GM12878 (cell line): ENCODE results near the gene ACOT7. TPM values are rescaled to one million over a fixed set of nuclear protein-coding genes. Genes with fewer than 3 reads are reported as not detected.
A peak's percentile ranks its signal among the peaks of the same experiment; 100 is the strongest.

Experiments used
- ATAC-seq: fragments of 200-7000 bp; cut with Tn5 transposase; 3 replicates; pipeline ENCODE4 v1.9.1; 2020; ENCODE audit warnings: mild to moderate bottlenecking, moderate library complexity
- BruUV-seq: library from RNA; stranded (reverse); fragments of 400-500 nt; replicated peaks from 2 replicates; lab custom pipeline; 2021; lab: Mats Ljungman, UMichigan
- CTCF ChIA-PET: fragments of 300-600 bp; sonication (Branson Sonifier 250); formaldehyde crosslinking; extraction: SDS; loops from one replicate; lab custom pipeline; 2021; ENCODE audit warnings: inconsistent platforms; lab: Yijun Ruan, JAX
- POLR2A ChIA-PET: fragments of 350-600 bp; formaldehyde crosslinking; extraction: SDS; loops from one replicate; lab custom pipeline; 2021; ENCODE audit warnings: inconsistent platforms; lab: Charles Lee
- RAD21 ChIA-PET: fragments of 300-600 bp; sonication (Branson Sonifier 250); formaldehyde crosslinking; loops from one replicate; lab custom pipeline; 2023; ENCODE audit warnings: antibody characterized with exemption; ENCODE audit not compliant: unreplicated experiment; lab: Charles Lee
- SMC1A ChIA-PET: fragments of 300-600 bp; sonication (Branson Sonifier 250); formaldehyde crosslinking; loops from one replicate; lab custom pipeline; 2023; ENCODE audit not compliant: unreplicated experiment, uncharacterized antibody; lab: Charles Lee
- DNase-seq: peaks from one replicate; pipeline ENCODE4 v3.0.0-alpha.2; 2011; ENCODE audit warnings: low read depth, low spot score
- FAIRE-seq: peaks from 3 replicates; lab custom pipeline; 2011; peaks lifted over from hg19 to GRCh38; lab: Jason Lieb, UNC
- H2AFZ ChIP-seq: 2 replicates; pipeline ENCODE4 v1.6.0; 2011; ENCODE audit warnings: low read depth, low read length, control low read depth; ENCODE audit not compliant: control insufficient read depth
- H3K27ac ChIP-seq: 2 replicates; pipeline ENCODE4 v1.5.1; 2011; ENCODE audit warnings: control low read depth; ENCODE audit not compliant: control insufficient read depth, insufficient read depth
- H3K27me3 ChIP-seq, 2 experiments: replicated peaks in 1 of 2; 2 replicates each; pipeline versions ENCODE4 v1.6.0 to v1.6.1; 2011; ENCODE audit warnings: low read length in 1 of 2; ENCODE audit not compliant: control insufficient read depth in 2 of 2, insufficient read depth in 2 of 2
- H3K36me3 ChIP-seq, 2 experiments: 2 replicates each; pipeline ENCODE4 v1.5.1; 2011; ENCODE audit warnings: low read length in 1 of 2; ENCODE audit not compliant: control insufficient read depth in 2 of 2, insufficient read depth in 2 of 2
- H3K4me1 ChIP-seq: 2 replicates; pipeline ENCODE4 v1.6.1; 2011; ENCODE audit warnings: mild to moderate bottlenecking, low read length, moderate library complexity, mixed read lengths; ENCODE audit not compliant: control insufficient read depth, insufficient read depth
- H3K4me2 ChIP-seq: 2 replicates; pipeline ENCODE4 v1.6.0; 2011; ENCODE audit warnings: control low read depth; ENCODE audit not compliant: control insufficient read depth, insufficient read depth
- H3K4me3 ChIP-seq: fragments of 200-600 bp; sonication (generic); 2 replicates; pipeline ENCODE4 v1.5.1; 2016
- H3K79me2 ChIP-seq: 2 replicates; pipeline ENCODE4 v1.6.0; 2011; ENCODE audit warnings: low read length; ENCODE audit not compliant: control insufficient read depth, insufficient read depth
- H3K9ac ChIP-seq: 2 replicates; pipeline ENCODE4 v1.8.0; 2011; ENCODE audit warnings: low read length, control low read depth, mixed read lengths; ENCODE audit not compliant: control insufficient read depth, insufficient read depth
- H3K9me3 ChIP-seq: replicated peaks from 3 replicates; pipeline ENCODE4 v1.5.1; 2011; ENCODE audit warnings: mild to moderate bottlenecking, low read length; ENCODE audit not compliant: control insufficient read depth, insufficient read depth
- H4K20me1 ChIP-seq: 2 replicates; pipeline ENCODE4 v1.6.0; 2011; ENCODE audit not compliant: control insufficient read depth, insufficient read depth
- ATF7 ChIP-seq: fragments of 450-650 bp; IDR thresholded peaks from 2 replicates; pipeline ENCODE4 v1.6.1; 2016; ENCODE audit warnings: low read depth, mild to moderate bottlenecking
- DPF2 ChIP-seq: fragments of 450-650 bp; IDR thresholded peaks from 2 replicates; pipeline ENCODE4 v1.6.1; 2017; ENCODE audit warnings: mild to moderate bottlenecking
- EED ChIP-seq: sonication (generic); IDR thresholded peaks from 2 replicates; pipeline ENCODE4 v1.6.1; 2016; ENCODE audit warnings: antibody characterized with exemption, low read depth
- EP300 ChIP-seq, 2 experiments: fragments of 150-350 bp in 1 of 2; IDR thresholded peaks; 2 replicates each; pipeline ENCODE4 v1.6.1; 2011 to 2012; ENCODE audit warnings: low read depth in 2 of 2, low read length in 2 of 2, borderline replicate concordance in 1 of 2, improper control_type of control experiment in 1 of 2, inconsistent platforms in 1 of 2; ENCODE audit not compliant: control insufficient read depth in 1 of 2
- FOXK2 ChIP-seq: fragments of 450-650 bp; IDR thresholded peaks from 2 replicates; pipeline ENCODE4 v1.6.1; 2017; ENCODE audit warnings: mild to moderate bottlenecking, moderate library complexity
- FOXM1 ChIP-seq: IDR thresholded peaks from 2 replicates; pipeline ENCODE4 v1.6.1; 2012; ENCODE audit warnings: low read depth, mild to moderate bottlenecking, inconsistent platforms, low read length, moderate library complexity
- IKZF1 ChIP-seq: fragments of 450-650 bp; conservative IDR thresholded peaks from 2 replicates; pipeline ENCODE4 v1.6.1; 2017; ENCODE audit warnings: antibody characterized with exemption, mild to moderate bottlenecking
- NFIC ChIP-seq: IDR thresholded peaks from 2 replicates; pipeline ENCODE4 v1.6.1; 2012; ENCODE audit warnings: low read depth, mild to moderate bottlenecking, inconsistent platforms, low read length, moderate library complexity
- NR2C1 ChIP-seq: fragments of 450-650 bp; IDR thresholded peaks from 2 replicates; pipeline ENCODE4 v1.6.1; 2017; ENCODE audit warnings: antibody characterized with exemption, mild to moderate bottlenecking, moderate library complexity
- POU2F2 ChIP-seq: IDR thresholded peaks from 3 replicates; pipeline ENCODE4 v1.6.1; 2011; ENCODE audit warnings: low read depth, mild to moderate bottlenecking, low read length, borderline replicate concordance
- SRF ChIP-seq, 2 experiments: IDR thresholded peaks; 2 replicates each; pipeline ENCODE4 v1.6.1; 2011; ENCODE audit warnings: low read depth in 2 of 2, low read length in 2 of 2, mild to moderate bottlenecking in 1 of 2, moderate library complexity in 1 of 2
- TCF3 ChIP-seq: IDR thresholded peaks from 2 replicates; pipeline ENCODE4 v1.6.1; 2012; ENCODE audit warnings: low read depth, mild to moderate bottlenecking, low read length, borderline replicate concordance; ENCODE audit not compliant: insufficient read depth
- WGBS: methylation state at CpG from one replicate; pipeline ENCODE4 v1.1.6; 2016; ENCODE audit warnings: low lambda C conversion rate; ENCODE audit not compliant: insufficient replicate concordance, insufficient coverage; ENCODE audit errors: missing lambda C conversion rate; 5-methylcytosine and 5-hydroxymethylcytosine counted together
- in situ Hi-C: fragments of 300-500 bp; cut with MboI; formaldehyde crosslinking; loops from 9 replicates; pipeline ENCODE4 v1.14.3; 2018; ENCODE audit warnings: mixed read lengths
- intact Hi-C: fragments of 100-400 bp; cut with micrococcal nuclease; formaldehyde crosslinking; loops from one replicate; pipeline ENCODE4 v1.14.2; 2022; ENCODE audit not compliant: unreplicated experiment
- polyA plus RNA-seq, 11 experiments: library from polyadenylated mRNA; depleted of rRNA in 4 of 11; unstranded in 6 of 11; stranded (reverse) in 5 of 11; fragments of >200 nt; fragmentation: Nextera tagmentation in 4 of 11; fragmentation: Illumina TruSeq in 1 of 11; extraction: Ambion mirVana in 4 of 11; extraction: Trizol in 1 of 11; gene quantifications; 1 replicate in 1 of 11; 2 replicates in 10 of 11; pipeline versions ENCODE4 v1.2.1 to v1.2.3, GENCODE V29; 2011 to 2016; ENCODE audit warnings: inconsistent platforms in 2 of 11, missing spikeins in 2 of 11, low read depth in 1 of 11
- total RNA-seq, 4 experiments: library from RNA; depleted of rRNA in 3 of 4; stranded (reverse); fragments of >200 nt in 3 of 4; fragmentation: Illumina TruSeq in 1 of 4; extraction: Trizol in 1 of 4; gene quantifications; 2 replicates each; pipeline versions ENCODE4 v1.2.1 to v1.2.3, GENCODE V29; 2013 to 2021
- TF ChIP-seq, protein P1 (sequence below): IDR thresholded peaks from 2 replicates; pipeline ENCODE4 v1.6.1; 2011; ENCODE audit warnings: borderline replicate concordance, low read depth, mild to moderate bottlenecking, moderate library complexity, low read length; ENCODE audit not compliant: insufficient read depth, poor library complexity, severe bottlenecking

ACOT7 gene
- total and polyA plus RNA-seq, 10 of the 15 experiments (the other 5 are each of a cell fraction or from before 2014, with no cell fraction given): 8.9 to 206 (median 61.2) TPM

DNA sequence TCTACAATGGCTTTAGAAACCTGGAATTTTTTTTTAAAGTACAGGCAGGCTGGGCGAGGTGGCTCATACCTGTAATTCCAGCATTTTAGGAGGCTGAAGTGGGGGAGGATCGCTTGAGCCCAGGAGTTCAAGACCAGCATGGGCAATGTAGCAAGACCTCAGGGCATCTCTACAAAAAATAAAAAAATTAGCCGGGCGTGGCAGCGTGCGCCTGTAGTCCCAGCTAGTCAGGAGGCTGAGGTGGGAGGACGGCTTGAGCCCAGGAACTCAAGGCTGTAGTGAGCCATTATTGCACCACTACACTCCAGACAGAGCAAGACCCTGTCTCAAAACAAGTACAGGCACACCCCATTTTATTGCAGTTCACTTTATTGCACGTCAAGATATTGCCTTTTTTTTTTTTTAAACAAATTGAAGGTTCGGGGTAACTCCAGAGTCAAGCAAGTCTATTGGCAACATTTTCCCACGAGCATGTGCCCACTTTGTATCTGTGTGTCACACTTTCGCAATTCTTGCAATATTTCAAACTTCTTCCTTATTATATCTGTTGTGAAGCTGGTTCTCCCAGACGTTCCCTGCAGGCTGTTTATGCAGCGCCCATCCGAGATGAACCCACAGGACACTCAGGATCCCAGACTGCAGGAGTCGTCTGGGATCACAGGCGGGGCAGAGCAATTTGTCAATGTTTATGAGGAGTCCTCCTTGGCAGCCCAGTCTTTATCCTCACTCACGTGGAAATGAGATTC, 21.5 kb upstream of the ACOT7 start:
- H4K20me1 ChIP-seq: no peaks in the 10 kb centered on the region; the same call in 1 of the 2 replicates
- BruUV-seq: no TSS peak
- H2AFZ ChIP-seq: no peak overlapping the region; the same call in 1 of the 2 replicates
- ATAC-seq (no peak), DNase-seq (no peak), FAIRE-seq (no peak)
- in situ Hi-C loops: no loop called here
- RAD21 ChIA-PET: interaction anchor here (0.9 to 1.1 kb wide), 3 partner anchors 15 to 168 kb away, joined by 3 to 5 read pairs (median 3); partner anchors contain the start of gene ACOT7
- intact Hi-C loops: no loop called here
- H3K27me3 ChIP-seq: peaks cover 4 to 8% of the 10 kb centered on the region in 2 experiments; a peak in 3 of 4 replicates
- H3K4me3 ChIP-seq: no peak overlapping the region
- H3K4me2 ChIP-seq: peak overlapping the region; percentile 46; the same call in 1 of the 2 replicates
- POLR2A ChIA-PET: interaction anchor here (1.7 to 1.8 kb wide), 2 partner anchors 54 to 56 kb away, joined by 4 read pairs; no protein-coding TSS in a partner anchor
- WGBS: 59% methylated on average over 17 of the region's 17 CpGs
- no peaks in the 10 kb centered on the region for H3K9me3 ChIP-seq
- no peaks in the 10 kb centered on the region for H3K79me2 ChIP-seq
- SMC1A ChIA-PET: interaction anchor here (1.0 to 1.9 kb wide), 5 partner anchors 8 to 168 kb away, joined by 3 to 5 read pairs (median 3); no protein-coding TSS in a partner anchor
- CTCF ChIA-PET: interaction anchor here (0.6 to 11.8 kb wide), 14 partner anchors 8 to 1431 kb away, joined by 3 to 86 read pairs (median 5); partner anchors contain the start of gene PLEKHG5
- no peaks in the 10 kb centered on the region for H3K36me3 ChIP-seq
- peak overlapping the region; percentile 21; the same call in 1 of the 2 replicates for H3K27ac ChIP-seq
- TF ChIP-seq NR2C1: no peak
- TF ChIP-seq SRF (IDR thresholded peaks at IDR 0.05; ENCODE audit: low read depth in 2 of 2, low read length in 2 of 2): no peak
- TF ChIP-seq FOXK2: no peak
- H3K9ac ChIP-seq: no peak overlapping the region
- H3K4me1 ChIP-seq: peaks cover 14% of the 10 kb centered on the region

DNA sequence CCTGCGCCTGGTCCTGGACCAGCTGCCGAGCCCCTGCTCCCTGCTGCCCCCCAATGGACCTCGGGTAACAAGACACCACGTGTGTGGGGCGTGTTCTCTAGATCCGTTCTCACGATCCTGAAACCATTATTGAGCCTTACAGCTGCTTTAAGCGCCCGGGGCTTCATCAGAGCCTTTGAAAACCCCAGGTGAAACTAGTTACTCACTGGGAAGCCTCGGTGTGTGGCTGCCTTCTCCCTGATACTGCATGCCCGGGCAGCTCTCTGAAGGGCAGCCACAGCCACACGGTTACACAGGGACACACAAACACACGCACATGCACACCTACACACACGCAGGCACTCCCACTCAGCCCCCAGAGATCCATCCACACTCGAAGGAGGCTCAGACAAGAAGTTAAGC, 20.9 kb upstream of the ACOT7 start:
- CTCF ChIA-PET: interaction anchor here (0.6 to 11.8 kb wide), 16 partner anchors 8 to 1430 kb away, joined by 3 to 86 read pairs (median 4); partner anchors contain the start of gene PLEKHG5
- H2AFZ ChIP-seq: peak overlapping the region; percentile 31
- no peak overlapping the region for H3K9ac ChIP-seq
- SMC1A ChIA-PET: interaction anchor here (1.0 to 1.9 kb wide), 6 partner anchors 9 to 168 kb away, joined by 3 to 5 read pairs (median 3); no protein-coding TSS in a partner anchor
- H3K27ac ChIP-seq: peak overlapping the region; percentile 21; the same call in 1 of the 2 replicates
- FAIRE-seq (peak; percentile 90), DNase-seq (peak; percentile 39), ATAC-seq (peak; percentile 97)
- RAD21 ChIA-PET: interaction anchor here (0.9 to 1.1 kb wide), 4 partner anchors 16 to 167 kb away, joined by 3 to 5 read pairs (median 3); partner anchors contain the start of gene ACOT7
- POLR2A ChIA-PET: interaction anchor here (1.7 to 1.8 kb wide), 2 partner anchors 54 to 55 kb away, joined by 4 read pairs; no protein-coding TSS in a partner anchor
- H3K9me3 ChIP-seq: no peaks in the 10 kb centered on the region
- in situ Hi-C loops: no loop called here
- H3K79me2 ChIP-seq: no peaks in the 10 kb centered on the region
- H3K4me1 ChIP-seq: peaks cover 13% of the 10 kb centered on the region
- no peak overlapping the region for H3K4me3 ChIP-seq
- intact Hi-C loops: no loop called here
- H3K36me3 ChIP-seq: no peaks in the 10 kb centered on the region
- H3K4me2 ChIP-seq: peak overlapping the region; percentile 46; the same call in 1 of the 2 replicates
- WGBS: under 1% methylated on average over 15 of the region's 15 CpGs
- no TSS peak for BruUV-seq
- H3K27me3 ChIP-seq: peaks cover 4 to 7% of the 10 kb centered on the region in 2 experiments; a peak in 3 of 4 replicates
- H4K20me1 ChIP-seq: no peaks in the 10 kb centered on the region
- TF ChIP-seq POU2F2 (peak; percentile 49; the same call in 1 of the 3 replicates), ATF7 (peak; percentile 76), EP300 (IDR thresholded peaks at IDR 0.05; ENCODE audit: borderline replicate concordance in 1 of 2, control insufficient read depth in 1 of 2, low read depth in 2 of 2, low read length in 2 of 2) (0 out of 4 replicates have a peak, but pooled peaks of 1 of the 2 experiments have one; percentile 36), EED (peak; percentile 71), NFIC (peak; percentile 62; the same call in 1 of the 2 replicates), FOXM1 (peak; percentile 60; the same call in 1 of the 2 replicates), TCF3 (peak; percentile 66; the same call in 1 of the 2 replicates), DPF2 (peak; percentile 59; the same call in 1 of the 2 replicates), IKZF1 (peak; percentile 60)
- TF ChIP-seq, protein P1, sequence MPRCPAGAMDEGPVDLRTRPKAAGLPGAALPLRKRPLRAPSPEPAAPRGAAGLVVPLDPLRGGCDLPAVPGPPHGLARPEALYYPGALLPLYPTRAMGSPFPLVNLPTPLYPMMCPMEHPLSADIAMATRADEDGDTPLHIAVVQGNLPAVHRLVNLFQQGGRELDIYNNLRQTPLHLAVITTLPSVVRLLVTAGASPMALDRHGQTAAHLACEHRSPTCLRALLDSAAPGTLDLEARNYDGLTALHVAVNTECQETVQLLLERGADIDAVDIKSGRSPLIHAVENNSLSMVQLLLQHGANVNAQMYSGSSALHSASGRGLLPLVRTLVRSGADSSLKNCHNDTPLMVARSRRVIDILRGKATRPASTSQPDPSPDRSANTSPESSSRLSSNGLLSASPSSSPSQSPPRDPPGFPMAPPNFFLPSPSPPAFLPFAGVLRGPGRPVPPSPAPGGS: no peak
